ENCODE measurements around the gene KCNAB1. TPM values are rescaled to one million over a fixed set of nuclear protein-coding genes. Genes with fewer than 3 reads are reported as not detected.

Gene KCNAB1
- total and polyA plus RNA-seq, 10 of the 15 experiments (the other 5 are each of a cell fraction or from before 2014, with no cell fraction given), result 0.11 to 0.69 (median 0.43) TPM; not detected in 6

- intact Hi-C loops (cut with micrococcal nuclease; ENCODE audit: unreplicated experiment), result loop anchor here (10.0 kb wide), 1 partner anchor 1511 kb away; no protein-coding TSS in a partner anchor
- ATAC-seq (no peak), DNase-seq (ENCODE audit: low read depth, low spot score) (no peak), FAIRE-seq (no peak)
- RAD21 ChIA-PET (ENCODE audit: unreplicated experiment), result no interaction called here
- no peak overlapping the region for H3K27ac ChIP-seq (ENCODE audit: control insufficient read depth, insufficient read depth)
- POLR2A ChIA-PET, result no interaction called here
- H4K20me1 ChIP-seq (ENCODE audit: control insufficient read depth, insufficient read depth), result no peaks in the 10 kb centered on the region
- CTCF ChIA-PET, result interaction anchor here (2.3 kb wide), 1 partner anchor 23 kb away, joined by 10 read pairs; no protein-coding TSS in a partner anchor
- no TSS peak for BruUV-seq (replicated peaks)
- TF ChIP-seq RFX5 (IDR thresholded peaks at IDR 0.05; ENCODE audit: low read depth, low read length) (no peak), FOS (IDR thresholded peaks at IDR 0.05; ENCODE audit: borderline replicate concordance, extremely low read depth, insufficient read length) (no peak), TCF12 (IDR thresholded peaks at IDR 0.05; ENCODE audit: low read depth, low read length) (no peak), IKZF2 (IDR thresholded peaks at IDR 0.05) (no peak), HDAC2 (IDR thresholded peaks at IDR 0.05) (no peak), POLR2A (IDR thresholded peaks at IDR 0.05; ENCODE audit: low read depth, low read length) (no peak), SP1 (IDR thresholded peaks at IDR 0.05; ENCODE audit: low read depth, low read length) (no peak), ZNF622 (IDR thresholded peaks at IDR 0.05) (no peak), MYB (IDR thresholded peaks at IDR 0.05; ENCODE audit: borderline replicate concordance, low read depth, low read length) (no peak), USF2 (IDR thresholded peaks at IDR 0.05; ENCODE audit: borderline replicate concordance, low read depth, low read length) (no peak), ZBTB40 (IDR thresholded peaks at IDR 0.05; ENCODE audit: borderline replicate concordance) (no peak), SREBF1 (IDR thresholded peaks at IDR 0.05; ENCODE audit: low read length) (no peak), HSF1 (IDR thresholded peaks at IDR 0.05; ENCODE audit: low read depth, low read length) (no peak), JUND (IDR thresholded peaks at IDR 0.05; ENCODE audit: low read depth, low read length) (no peak), CHD2 (IDR thresholded peaks at IDR 0.05; ENCODE audit: borderline replicate concordance, low read depth, low read length) (no peak), ASH2L (IDR thresholded peaks at IDR 0.05; ENCODE audit: borderline replicate concordance, low read depth) (no peak)
- SMC1A ChIA-PET (ENCODE audit: uncharacterized antibody, unreplicated experiment), result no interaction called here
- no peak overlapping the region for H3K4me2 ChIP-seq (ENCODE audit: control insufficient read depth, insufficient read depth)
- in situ Hi-C loops (cut with MboI), result no loop called here
- no peak overlapping the region for H3K4me3 ChIP-seq
- 26% methylated on average over 7 of the region's 7 CpGs for WGBS (ENCODE audit: insufficient coverage, insufficient replicate concordance, low lambda C conversion rate, missing lambda C conversion rate)
- H3K79me2 ChIP-seq (ENCODE audit: control insufficient read depth, insufficient read depth, low read length), result no peaks in the 10 kb centered on the region
- H2AFZ ChIP-seq (ENCODE audit: control insufficient read depth, low read depth, low read length), result no peak overlapping the region
- no peak overlapping the region for H3K9ac ChIP-seq (ENCODE audit: control insufficient read depth, insufficient read depth, low read length)
- H3K4me1 ChIP-seq (ENCODE audit: control insufficient read depth, insufficient read depth, low read length), result no peaks in the 10 kb centered on the region
- H3K9me3 ChIP-seq (replicated peaks; ENCODE audit: control insufficient read depth, insufficient read depth, low read length), result no peaks in the 10 kb centered on the region
- no peaks in the 10 kb centered on the region; a peak in 1 of 4 replicates for H3K27me3 ChIP-seq (replicated peaks in 1 of 2; ENCODE audit: control insufficient read depth in 2 of 2, insufficient read depth in 2 of 2, low read length in 1 of 2)
- no peaks in the 10 kb centered on the region for H3K36me3 ChIP-seq (ENCODE audit: control insufficient read depth in 2 of 2, insufficient read depth in 2 of 2, low read length in 1 of 2)
Measured at GRCh38 chr3:156175570-156175969, 55.2 kb downstream of the KCNAB1 start.
